ENCODE results near the gene PPP1R16B. TPM values are rescaled to one million over a fixed set of nuclear protein-coding genes. Genes with fewer than 3 reads are reported as not detected.

The PPP1R16B gene
- total RNA-seq, 1 experiment from 2014 or later, result not detected

GRCh38 chr20:38962044-38962927 is 156.8 kb downstream of the PPP1R16B start, which contains the start of gene DHX35:
DHX35 (plus strand) TSS chr20:38962344; CDS start chr20:38962368, 24 bp downstream.
- DNase-seq (ENCODE audit: low read depth), result peak; percentile 97

- DNase-seq (ENCODE audit: low read depth), result peak; percentile 18
These were observed 157.5 kb downstream of the PPP1R16B start for GRCh38 chr20:38962928-38963401.

GRCh38 chr20:38963745-38964144 is 158.2 kb downstream of the PPP1R16B start:
- no peak for DNase-seq (ENCODE audit: low read depth)

- DNase-seq (ENCODE audit: low read depth), result no peak
These were observed 159.8 kb downstream of the PPP1R16B start for GRCh38 chr20:38965264-38965663.

GRCh38 chr20:38968090-38968489 is 162.6 kb downstream of the PPP1R16B start:
- DNase-seq (ENCODE audit: low read depth), result no peak

GRCh38 chr20:38969708-38970107 is 164.2 kb downstream of the PPP1R16B start:
- DNase-seq (ENCODE audit: low read depth), result peak; percentile 50

GRCh38 chr20:38970302-38970701 is 164.8 kb downstream of the PPP1R16B start:
- DNase-seq (ENCODE audit: low read depth), result peak; percentile 92

Other genes starting within 250 kb of the PPP1R16B start
- not detected in 2 replicates for gene ADIG, start 224.5 kb upstream of the PPP1R16B start, total RNA-seq (2014; rRNA removed; shearing (Covaris generic))
- 0.64 TPM in 1 of 2 replicates, not detected in the other for gene ARHGAP40, start 203.9 kb upstream of the PPP1R16B start, total RNA-seq (2014; rRNA removed; shearing (Covaris generic))
- not detected in 2 replicates for gene SLC32A1, start 81.2 kb upstream of the PPP1R16B start, total RNA-seq (2014; rRNA removed; shearing (Covaris generic))
- gene ACTR5, start 57.2 kb upstream of the PPP1R16B start, total RNA-seq (2014; rRNA removed; shearing (Covaris generic)), result 10.6 and 12.0 TPM in 2 replicates
- 102 and 121 TPM in 2 replicates for gene FAM83D, start 120.7 kb downstream of the PPP1R16B start, total RNA-seq (2014; rRNA removed; shearing (Covaris generic))
- gene DHX35, start 156.6 kb downstream of the PPP1R16B start, total RNA-seq (2014; rRNA removed; shearing (Covaris generic)), result 15.2 and 28.6 TPM in 2 replicates

Data from M059J (cell line).